ENCODE results near the gene NKX3-2. TPM values are rescaled to one million over a fixed set of nuclear protein-coding genes. Genes with fewer than 3 reads are reported as not detected.

The NKX3-2 gene
- total RNA-seq, 1 experiment from 2014 or later, result 1.2 TPM

DNA sequence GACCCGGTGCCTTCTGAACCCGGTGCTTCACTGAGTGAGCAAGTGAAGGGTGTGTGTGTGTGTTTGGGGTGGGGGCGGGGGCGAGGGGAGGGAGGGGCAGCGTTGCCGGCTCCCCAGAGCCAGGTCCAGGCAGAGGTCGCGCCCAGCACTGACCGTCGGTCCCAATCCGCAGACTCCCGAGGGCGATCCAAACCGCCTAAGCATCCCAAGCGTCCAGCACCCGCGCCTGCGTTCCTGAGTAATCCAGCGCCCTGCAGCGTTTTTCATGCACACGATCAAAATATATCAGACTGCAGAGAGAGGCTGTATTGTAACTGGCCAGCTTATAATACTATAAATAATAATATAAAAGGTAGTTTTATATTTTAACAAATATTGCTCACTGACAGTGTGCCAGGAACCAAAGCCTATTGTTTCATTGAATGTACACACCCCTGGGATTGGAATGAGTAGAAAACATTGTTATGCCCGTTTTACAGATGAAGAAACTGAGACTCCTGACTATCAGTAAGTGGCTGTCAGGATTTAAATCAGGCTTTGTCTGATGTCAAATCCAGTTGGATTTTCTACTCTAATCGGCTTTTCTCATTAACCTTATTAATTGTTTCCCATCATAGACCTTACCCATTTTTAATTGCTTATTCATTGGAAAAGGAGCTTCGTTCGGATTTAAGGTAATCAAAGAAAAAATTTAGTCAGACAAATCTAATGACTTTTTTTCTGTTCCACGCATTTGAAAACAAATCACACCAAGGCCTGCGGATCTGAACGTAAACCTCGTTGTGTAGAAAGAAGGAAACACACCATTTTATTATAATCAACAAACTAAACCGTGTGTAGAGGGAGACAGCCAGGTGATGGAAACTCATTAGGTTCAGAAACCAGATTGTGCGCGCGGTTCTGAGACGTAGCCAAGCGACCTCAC is 4.0 kb upstream of the NKX3-2 start:
- intact Hi-C loops (cut with micrococcal nuclease; ENCODE audit: unreplicated experiment), result loop anchor here (2.0 to 10.0 kb wide), 3 partner anchors 164 to 820 kb away; no protein-coding TSS in a partner anchor
- Histone ChIP-seq H3K4me3 (ENCODE audit: low read depth in 2 of 2, low read length in 2 of 2) (peak overlapping the region; percentile 46 to 54), H3K36me3 (ENCODE audit: control insufficient read depth, insufficient read depth, low read length) (no peaks in the 10 kb centered on the region), H3K27ac (ENCODE audit: low read length) (no peak overlapping the region), H3K4me1 (ENCODE audit: control insufficient read depth, insufficient read depth, low read length) (no peaks in the 10 kb centered on the region), H3K9me3 (ENCODE audit: control insufficient read depth, insufficient read depth, low read depth, low read length) (no peaks in the 10 kb centered on the region), H3K27me3 (ENCODE audit: control insufficient read depth, insufficient read depth, low read length) (0 out of 2 replicates have a peak, but pooled peaks cover 2% of the 10 kb centered on the region)
- in situ Hi-C loops (cut with HindIII; ENCODE audit: low pct_unique_long_range_greater_than_20kb, low sequenced_read_pairs), result no loop called here
- no peak for TF ChIP-seq SIN3A (IDR thresholded peaks at IDR 0.05; ENCODE audit: borderline replicate concordance, insufficient read depth, low read depth, low read length)
- no peak for TF ChIP-seq POLR2AphosphoS5 (IDR thresholded peaks at IDR 0.05; ENCODE audit: low read depth, low read length)
- TF ChIP-seq, protein P1, sequence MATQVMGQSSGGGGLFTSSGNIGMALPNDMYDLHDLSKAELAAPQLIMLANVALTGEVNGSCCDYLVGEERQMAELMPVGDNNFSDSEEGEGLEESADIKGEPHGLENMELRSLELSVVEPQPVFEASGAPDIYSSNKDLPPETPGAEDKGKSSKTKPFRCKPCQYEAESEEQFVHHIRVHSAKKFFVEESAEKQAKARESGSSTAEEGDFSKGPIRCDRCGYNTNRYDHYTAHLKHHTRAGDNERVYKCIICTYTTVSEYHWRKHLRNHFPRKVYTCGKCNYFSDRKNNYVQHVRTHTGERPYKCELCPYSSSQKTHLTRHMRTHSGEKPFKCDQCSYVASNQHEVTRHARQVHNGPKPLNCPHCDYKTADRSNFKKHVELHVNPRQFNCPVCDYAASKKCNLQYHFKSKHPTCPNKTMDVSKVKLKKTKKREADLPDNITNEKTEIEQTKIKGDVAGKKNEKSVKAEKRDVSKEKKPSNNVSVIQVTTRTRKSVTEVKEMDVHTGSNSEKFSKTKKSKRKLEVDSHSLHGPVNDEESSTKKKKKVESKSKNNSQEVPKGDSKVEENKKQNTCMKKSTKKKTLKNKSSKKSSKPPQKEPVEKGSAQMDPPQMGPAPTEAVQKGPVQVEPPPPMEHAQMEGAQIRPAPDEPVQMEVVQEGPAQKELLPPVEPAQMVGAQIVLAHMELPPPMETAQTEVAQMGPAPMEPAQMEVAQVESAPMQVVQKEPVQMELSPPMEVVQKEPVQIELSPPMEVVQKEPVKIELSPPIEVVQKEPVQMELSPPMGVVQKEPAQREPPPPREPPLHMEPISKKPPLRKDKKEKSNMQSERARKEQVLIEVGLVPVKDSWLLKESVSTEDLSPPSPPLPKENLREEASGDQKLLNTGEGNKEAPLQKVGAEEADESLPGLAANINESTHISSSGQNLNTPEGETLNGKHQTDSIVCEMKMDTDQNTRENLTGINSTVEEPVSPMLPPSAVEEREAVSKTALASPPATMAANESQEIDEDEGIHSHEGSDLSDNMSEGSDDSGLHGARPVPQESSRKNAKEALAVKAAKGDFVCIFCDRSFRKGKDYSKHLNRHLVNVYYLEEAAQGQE (IDR thresholded peaks at IDR 0.05; ENCODE audit: insufficient read depth in 1 of 2, low read depth in 2 of 2, low read length in 1 of 2), result no peak
- TF ChIP-seq TCF7L2 (IDR thresholded peaks at IDR 0.05; ENCODE audit: low read depth, low read length), result no peak
- TF ChIP-seq, protein P2, sequence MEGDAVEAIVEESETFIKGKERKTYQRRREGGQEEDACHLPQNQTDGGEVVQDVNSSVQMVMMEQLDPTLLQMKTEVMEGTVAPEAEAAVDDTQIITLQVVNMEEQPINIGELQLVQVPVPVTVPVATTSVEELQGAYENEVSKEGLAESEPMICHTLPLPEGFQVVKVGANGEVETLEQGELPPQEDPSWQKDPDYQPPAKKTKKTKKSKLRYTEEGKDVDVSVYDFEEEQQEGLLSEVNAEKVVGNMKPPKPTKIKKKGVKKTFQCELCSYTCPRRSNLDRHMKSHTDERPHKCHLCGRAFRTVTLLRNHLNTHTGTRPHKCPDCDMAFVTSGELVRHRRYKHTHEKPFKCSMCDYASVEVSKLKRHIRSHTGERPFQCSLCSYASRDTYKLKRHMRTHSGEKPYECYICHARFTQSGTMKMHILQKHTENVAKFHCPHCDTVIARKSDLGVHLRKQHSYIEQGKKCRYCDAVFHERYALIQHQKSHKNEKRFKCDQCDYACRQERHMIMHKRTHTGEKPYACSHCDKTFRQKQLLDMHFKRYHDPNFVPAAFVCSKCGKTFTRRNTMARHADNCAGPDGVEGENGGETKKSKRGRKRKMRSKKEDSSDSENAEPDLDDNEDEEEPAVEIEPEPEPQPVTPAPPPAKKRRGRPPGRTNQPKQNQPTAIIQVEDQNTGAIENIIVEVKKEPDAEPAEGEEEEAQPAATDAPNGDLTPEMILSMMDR (IDR thresholded peaks at IDR 0.05), result no peak
- ATAC-seq (no peak), DNase-seq (ENCODE audit: low read depth, low spot score) (no peak)
- POLR2A ChIA-PET, result no interaction called here
- CTCF ChIA-PET, result interaction anchor here (1.2 kb wide), 1 partner anchor 695 kb away, joined by 4 read pairs; no protein-coding TSS in a partner anchor
- no TSS peak for BruUV-seq (replicated peaks)

DNA sequence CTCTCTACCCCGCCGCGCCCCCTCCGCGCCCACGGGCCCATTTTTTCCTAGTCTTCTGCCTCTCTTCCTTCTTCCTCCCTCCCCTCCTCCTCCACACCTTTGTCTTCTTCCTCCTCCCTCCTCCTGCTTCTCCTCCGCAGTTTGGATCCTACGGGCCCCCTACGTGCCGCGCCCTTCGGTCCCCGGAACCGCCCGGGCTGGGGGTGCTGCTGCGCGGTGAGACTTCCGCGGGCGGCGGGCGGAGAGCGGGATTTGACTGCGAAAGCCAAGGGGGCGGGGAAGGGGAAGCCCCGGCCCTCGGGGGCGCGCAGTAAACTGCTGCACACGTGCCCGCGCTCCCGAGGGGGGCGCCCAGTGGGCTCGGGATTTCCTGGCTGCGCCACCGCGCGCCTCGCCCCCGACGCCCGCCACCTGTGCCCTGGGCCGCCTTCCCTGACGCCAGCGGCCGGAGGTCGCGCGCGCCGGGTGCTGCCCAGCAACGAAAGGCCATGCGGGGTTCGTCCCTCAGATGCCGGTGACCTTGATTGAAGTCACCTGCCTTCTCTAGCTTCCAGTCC is 3.3 kb upstream of the NKX3-2 start:
- Histone ChIP-seq H3K36me3 (ENCODE audit: control insufficient read depth, insufficient read depth, low read length) (no peaks in the 10 kb centered on the region), H3K4me1 (ENCODE audit: control insufficient read depth, insufficient read depth, low read length) (no peaks in the 10 kb centered on the region), H3K9me3 (ENCODE audit: control insufficient read depth, insufficient read depth, low read depth, low read length) (no peaks in the 10 kb centered on the region), H3K27ac (ENCODE audit: low read length) (no peak overlapping the region), H3K4me3 (ENCODE audit: low read depth in 2 of 2, low read length in 2 of 2) (peak overlapping the region; percentile 46 to 54), H3K27me3 (ENCODE audit: control insufficient read depth, insufficient read depth, low read length) (0 out of 2 replicates have a peak, but pooled peaks cover 2% of the 10 kb centered on the region)
- in situ Hi-C loops (cut with HindIII; ENCODE audit: low pct_unique_long_range_greater_than_20kb, low sequenced_read_pairs), result no loop called here
- CTCF ChIA-PET, result interaction anchor here (1.2 kb wide), 1 partner anchor 694 kb away, joined by 4 read pairs; no protein-coding TSS in a partner anchor
- POLR2A ChIA-PET, result no interaction called here
- TF ChIP-seq TCF7L2 (IDR thresholded peaks at IDR 0.05; ENCODE audit: low read depth, low read length) (no peak), POLR2AphosphoS5 (IDR thresholded peaks at IDR 0.05; ENCODE audit: low read depth, low read length) (no peak), SIN3A (IDR thresholded peaks at IDR 0.05; ENCODE audit: borderline replicate concordance, insufficient read depth, low read depth, low read length) (no peak)
- TF ChIP-seq, protein P2 (IDR thresholded peaks at IDR 0.05), result no peak
- TF ChIP-seq, protein P1 (IDR thresholded peaks at IDR 0.05; ENCODE audit: insufficient read depth in 1 of 2, low read depth in 2 of 2, low read length in 1 of 2), result no peak
- no TSS peak for BruUV-seq (replicated peaks)
- ATAC-seq (no peak), DNase-seq (ENCODE audit: low read depth, low spot score) (no peak)
- intact Hi-C loops (cut with micrococcal nuclease; ENCODE audit: unreplicated experiment), result loop anchor here (2.0 to 10.0 kb wide), 3 partner anchors 163 to 819 kb away; no protein-coding TSS in a partner anchor
